HG03571 (cell line): ENCODE results near the gene HLA-DRB1.
A peak's percentile ranks its signal among the peaks of the same experiment; 100 is the strongest.

Experiments used
- ATAC-seq: cut with Tn5 transposase; IDR thresholded peaks from one replicate; pipeline ENCODE4 v1.9.1; 2021; ENCODE audit not compliant: unreplicated experiment

HLA-DRB1 gene

GRCh38 chr6:32562940-32563339 lies 26.7 kb downstream of the HLA-DRB1 start:
- ATAC-seq = no peak

- no peak for ATAC-seq
These were observed 29.9 kb downstream of the HLA-DRB1 start for GRCh38 chr6:32559747-32560146.

- ATAC-seq = no peak
These were observed 31.1 kb downstream of the HLA-DRB1 start for GRCh38 chr6:32558426-32559057.

GRCh38 chr6:32554116-32554965 lies 35.3 kb downstream of the HLA-DRB1 start:
- ATAC-seq = no peak

- ATAC-seq = no peak
These were observed 36.5 kb downstream of the HLA-DRB1 start for GRCh38 chr6:32553037-32553742.

- no peak for ATAC-seq
These were observed 38.2 kb downstream of the HLA-DRB1 start for GRCh38 chr6:32551410-32551809.

- no peak for ATAC-seq
These were observed 49.8 kb downstream of the HLA-DRB1 start for GRCh38 chr6:32539839-32540238.

GRCh38 chr6:32530431-32530793 lies 59.2 kb downstream of the HLA-DRB1 start:
- peak; percentile 34 for ATAC-seq

- ATAC-seq = peak; percentile 64
These were observed 59.8 kb downstream of the HLA-DRB1 start, which contains the start of gene HLA-DRB5 for GRCh38 chr6:32529697-32530430. TSS of gene HLA-DRB5 (minus strand) at chr6:32530287. CDS start at chr6:32530224, 63 bp downstream.
